Smooth muscle cell of the pulmonary artery (primary cell): ENCODE results near the gene VPS37C. TPM values are rescaled to one million over a fixed set of nuclear protein-coding genes. Genes with fewer than 3 reads are reported as not detected.

ENCODE experiments used
- total RNA-seq: library from RNA; depleted of rRNA; stranded (reverse); fragments of >200 nt; gene quantifications from 2 replicates; pipeline ENCODE4 v1.2.3, GENCODE V29; 2014

VPS37C gene
- total RNA-seq = 8.5 and 11.1 TPM in 2 replicates

DNA sequence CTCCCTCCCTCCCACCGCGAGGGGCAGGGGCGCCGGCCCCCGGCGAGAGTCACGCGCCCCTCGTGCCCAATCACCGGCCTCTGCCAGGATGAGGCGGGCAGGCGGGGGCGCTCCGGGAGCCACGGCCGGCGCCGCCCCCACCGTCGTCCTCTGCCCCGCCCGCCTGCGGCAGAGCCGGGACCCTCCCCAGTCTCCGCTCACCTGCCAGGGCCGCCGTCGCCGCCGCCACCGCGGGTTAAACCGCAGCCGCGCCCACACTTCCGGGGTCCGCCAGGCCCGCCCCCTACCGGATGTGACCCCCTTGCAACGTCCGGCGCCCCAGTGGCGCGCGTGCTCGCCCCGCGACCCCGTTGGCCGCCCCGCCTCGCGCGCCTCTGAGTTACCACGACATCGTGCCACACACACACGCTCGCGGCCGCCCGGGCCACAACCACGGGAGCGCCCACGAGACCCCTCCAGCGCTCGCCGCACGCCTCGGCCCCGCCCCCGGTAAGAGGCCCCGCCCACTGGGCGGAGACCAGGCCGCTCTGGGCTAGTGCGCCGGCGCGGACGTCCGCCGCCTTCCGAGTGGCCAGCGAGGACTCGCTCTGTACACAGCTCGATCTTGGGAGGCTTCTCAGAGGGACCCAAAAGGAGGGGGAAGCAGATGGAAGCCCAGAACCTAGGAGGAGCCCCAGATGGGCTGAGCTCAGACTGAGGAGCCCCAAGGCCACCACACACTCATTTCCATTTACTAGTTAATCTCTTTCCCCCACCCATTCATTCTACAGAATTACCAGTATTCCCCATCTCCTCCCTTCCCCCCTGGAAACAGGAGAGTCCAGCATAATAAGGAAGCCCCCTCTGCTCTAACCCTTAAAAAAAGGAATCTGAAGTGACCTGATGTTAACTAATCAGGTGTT, at the start of gene VPS37C:
Gene VPS37C (minus strand): TSS at position 237 of the 902 bp plus-strand sequence. CDS start 22,597 bp downstream, outside the sequence.

GRCh38 chr11:61202950-61203746, 41.9 kb upstream of the VPS37C start, which contains the start of gene PGA3:
Gene PGA3 (plus strand): TSS chr11:61203515. CDS start chr11:61203565, 50 bp downstream.

Other genes starting within 250 kb of the VPS37C start
- gene TMEM109, start 247.3 kb downstream of the VPS37C start, total RNA-seq = 43.2 and 44.7 TPM in 2 replicates
- gene TMEM132A, start 237.0 kb downstream of the VPS37C start, total RNA-seq = 16.5 and 41.5 TPM in 2 replicates
- gene SLC15A3, start 209.2 kb downstream of the VPS37C start, total RNA-seq = 10.7 and 16.4 TPM in 2 replicates
- not detected in 2 replicates for gene CD6, start 189.7 kb downstream of the VPS37C start, total RNA-seq
- not detected in 2 replicates for gene CD5, start 58.9 kb downstream of the VPS37C start, total RNA-seq
- 1.1 TPM in 1 of 2 replicates, not detected in the other for gene PGA3, start 42.1 kb upstream of the VPS37C start, total RNA-seq
- 2.5 TPM in 1 of 2 replicates, not detected in the other for gene PGA4, start 60.9 kb upstream of the VPS37C start, total RNA-seq
- 0.65 TPM in 1 of 2 replicates, not detected in the other for gene PGA5, start 79.7 kb upstream of the VPS37C start, total RNA-seq
- gene VWCE, start 133.9 kb upstream of the VPS37C start, total RNA-seq = 1.4 and 1.9 TPM in 2 replicates
- gene DDB1, start 171.7 kb upstream of the VPS37C start, total RNA-seq = 283 and 295 TPM in 2 replicates
- gene TKFC, start 171.8 kb upstream of the VPS37C start, total RNA-seq = 29.8 and 34.7 TPM in 2 replicates
- gene CYB561A3, start 200.5 kb upstream of the VPS37C start, total RNA-seq = 51.8 and 71.0 TPM in 2 replicates
- 23.6 and 24.1 TPM in 2 replicates for gene TMEM138, start 200.9 kb upstream of the VPS37C start, total RNA-seq
- 7.3 and 9.3 TPM in 2 replicates for gene TMEM216, start 231.2 kb upstream of the VPS37C start, total RNA-seq